Prostate gland (tissue), 2 donors: ENCODE data around the gene ADGRB3. TPM values are rescaled to one million over a fixed set of nuclear protein-coding genes. Genes with fewer than 3 reads are reported as not detected.

Source experiments
- DNase-seq: peaks from one replicate; pipeline ENCODE4 v3.0.0-alpha.2; 2019; ENCODE audit warnings: low spot score
- H3K27ac ChIP-seq, 2 donors: fragments of 200-600 bp; sonication (generic); 2 replicates each; pipeline ENCODE4 v1.5.1; 2017 to 2019
- H3K27me3 ChIP-seq: fragments of 200-600 bp; sonication (generic); replicated peaks from 2 replicates; pipeline ENCODE4 v1.5.1; 2019; ENCODE audit not compliant: insufficient read depth
- H3K36me3 ChIP-seq, 2 donors: fragments of 200-600 bp; sonication (generic); 1 replicate in 1 of 2; 2 replicates in 1 of 2; pipeline versions ENCODE4 v1.5.1 to v1.8.1; 2017 to 2019
- H3K4me1 ChIP-seq: fragments of 200-600 bp; sonication (generic); replicated peaks from 2 replicates; pipeline ENCODE4 v1.5.1; 2019
- H3K4me3 ChIP-seq, 2 donors: fragments of 200-600 bp; sonication (generic); 2 replicates each; pipeline ENCODE4 v1.5.1; 2017 to 2019
- H3K9me3 ChIP-seq: fragments of 200-600 bp; sonication (generic); 2 replicates; pipeline ENCODE4 v1.5.1; 2017
- CTCF ChIP-seq, 4 experiments: fragments of 200-600 bp in 2 of 4; fragments of 450-650 bp in 2 of 4; sonication (generic) in 2 of 4; IDR thresholded peaks; 1 replicate in 3 of 4; 2 replicates in 1 of 4; pipeline ENCODE4 v1.5.1; 2016 to 2019; ENCODE audit warnings: antibody characterized with exemption in 4 of 4, mild to moderate bottlenecking in 2 of 4, moderate library complexity in 2 of 4
- POLR2A ChIP-seq: fragments of 450-650 bp; IDR thresholded peaks from one replicate; pipeline ENCODE4 v1.6.1; 2016; ENCODE audit warnings: antibody characterized with exemption, mild to moderate bottlenecking
- POLR2AphosphoS5 ChIP-seq: sonication (generic); formaldehyde crosslinking; IDR thresholded peaks from one replicate; pipeline ENCODE4 v1.6.1; 2017; ENCODE audit warnings: antibody characterized with exemption
- WGBS: methylation state at CpG from one replicate; pipeline ENCODE4 v1.1.5; 2018; 5-methylcytosine and 5-hydroxymethylcytosine counted together
- intact Hi-C: fragments of 100-400 bp; cut with DNase I; formaldehyde crosslinking; loops from one replicate; pipeline ENCODE4 v1.14.2; 2022
- total RNA-seq, 2 donors: library from RNA; depleted of rRNA; stranded (reverse); fragments of >200 nt; gene quantifications; one replicate each; pipeline ENCODE4 v1.1.0, GENCODE V29; 2016

Gene ADGRB3
- total RNA-seq, 2 donors from 2014 or later, result 0.59 to 3.1 TPM

GRCh38 chr6:68638230-68638900 lies 3.3 kb downstream of the ADGRB3 start:
- H3K27ac ChIP-seq, result no peak overlapping the region
- no peaks in the 10 kb centered on the region for H3K36me3 ChIP-seq
- H3K27me3 ChIP-seq, result no peaks in the 10 kb centered on the region
- intact Hi-C loops, result loop anchor here (5.0 kb wide), 1 partner anchor 139 kb away; no protein-coding TSS in a partner anchor
- no peak for DNase-seq
- no peak for TF ChIP-seq POLR2AphosphoS5
- no peak for TF ChIP-seq POLR2A
- peak; percentile 54 to 71 (median 62) for TF ChIP-seq CTCF (IDR thresholded peaks at IDR 0.05)
- no peaks in the 10 kb centered on the region for H3K9me3 ChIP-seq
- 26% methylated on average over 11 of the region's 11 CpGs for WGBS
- no peak overlapping the region for H3K4me3 ChIP-seq
- no peaks in the 10 kb centered on the region for H3K4me1 ChIP-seq

GRCh38 chr6:68639211-68639610 lies 4.1 kb downstream of the ADGRB3 start:
- no peak overlapping the region for H3K27ac ChIP-seq
- TF ChIP-seq POLR2AphosphoS5 (no peak), POLR2A (no peak), CTCF (IDR thresholded peaks at IDR 0.05) (no peak)
- DNase-seq, result no peak
- H3K4me1 ChIP-seq, result no peaks in the 10 kb centered on the region
- WGBS, result 62% methylated on average over 7 of the region's 7 CpGs
- H3K4me3 ChIP-seq, result no peak overlapping the region
- no peaks in the 10 kb centered on the region for H3K9me3 ChIP-seq
- intact Hi-C loops, result loop anchor here (5.0 kb wide), 1 partner anchor 138 kb away; no protein-coding TSS in a partner anchor
- H3K27me3 ChIP-seq, result no peaks in the 10 kb centered on the region
- H3K36me3 ChIP-seq, result no peaks in the 10 kb centered on the region

- H3K4me3 ChIP-seq, result no peak overlapping the region
- TF ChIP-seq CTCF (IDR thresholded peaks at IDR 0.05) (no peak), POLR2A (no peak), POLR2AphosphoS5 (no peak)
- H3K4me1 ChIP-seq, result no peaks in the 10 kb centered on the region
- H3K36me3 ChIP-seq, result no peaks in the 10 kb centered on the region
- intact Hi-C loops, result loop anchor here (5.0 kb wide), 1 partner anchor 137 kb away; no protein-coding TSS in a partner anchor
- 14% methylated on average over 13 of the region's 13 CpGs for WGBS
- H3K27me3 ChIP-seq, result no peaks in the 10 kb centered on the region
- DNase-seq, result no peak
- no peak overlapping the region for H3K27ac ChIP-seq
- H3K9me3 ChIP-seq, result no peaks in the 10 kb centered on the region
Measured at GRCh38 chr6:68639826-68640490, 4.9 kb downstream of the ADGRB3 start.

DNA sequence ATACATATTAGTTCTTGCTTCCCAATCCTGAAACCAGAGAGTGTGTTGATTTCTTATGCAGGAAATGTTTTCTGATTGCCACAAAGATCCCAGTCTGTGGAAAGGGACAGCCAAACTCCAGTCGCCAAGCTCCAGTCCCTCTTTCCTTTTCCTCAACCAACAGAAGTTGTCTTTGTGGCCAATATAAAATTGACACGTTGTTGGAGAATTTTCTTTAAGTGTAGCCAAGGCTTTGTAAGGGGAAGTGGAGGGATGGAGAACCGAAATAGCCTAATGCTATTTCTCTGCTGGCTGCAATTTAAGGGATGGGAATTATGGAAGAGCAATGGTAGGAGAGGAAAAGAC lies 5.4 kb downstream of the ADGRB3 start:
- Histone ChIP-seq H3K9me3 (no peaks in the 10 kb centered on the region), H3K36me3 (no peaks in the 10 kb centered on the region), H3K27me3 (no peaks in the 10 kb centered on the region), H3K4me1 (no peaks in the 10 kb centered on the region), H3K27ac (no peak overlapping the region), H3K4me3 (no peak overlapping the region)
- TF ChIP-seq POLR2AphosphoS5 (no peak), CTCF (IDR thresholded peaks at IDR 0.05) (no peak), POLR2A (no peak)
- intact Hi-C loops, result no loop called here
- WGBS, result 15% methylated on average over 3 of the region's 3 CpGs
- DNase-seq, result no peak

- Histone ChIP-seq H3K4me1 (no peaks in the 10 kb centered on the region), H3K9me3 (no peaks in the 10 kb centered on the region), H3K27ac (no peak overlapping the region), H3K27me3 (no peaks in the 10 kb centered on the region), H3K36me3 (no peaks in the 10 kb centered on the region), H3K4me3 (no peak overlapping the region)
- TF ChIP-seq CTCF (IDR thresholded peaks at IDR 0.05) (no peak), POLR2AphosphoS5 (no peak), POLR2A (no peak)
- no peak for DNase-seq
- 61% methylated on average over 2 of the region's 2 CpGs for WGBS
- intact Hi-C loops, result no loop called here
Measured at GRCh38 chr6:68641172-68641571, 6.1 kb downstream of the ADGRB3 start.
